ENCODE measurements around the gene MCUB.
"Not testable (repeated sequence)": the region's sequence is repeated elsewhere in the genome, so short reads cannot be mapped to it uniquely, and the experiment has no call there.

Gene MCUB

GRCh38 chr4:109574443-109574850 is 14.4 kb downstream of the MCUB start:
- H3K4me3 ChIP-seq (ENCODE audit: low read depth in 1 of 2, low read length in 1 of 2), result no peak overlapping the region
- no peaks in the 10 kb centered on the region for H3K4me1 ChIP-seq (ENCODE audit: control insufficient read depth in 1 of 2, insufficient read depth in 1 of 2, low read depth in 1 of 2, low read length in 1 of 2)
- TF ChIP-seq CTCF (IDR thresholded peaks at IDR 0.05), result no peak
- H3K36me3 ChIP-seq, result no peaks in the 10 kb centered on the region
- no peaks in the 10 kb centered on the region for H3K27me3 ChIP-seq
- no peak overlapping the region for H3K27ac ChIP-seq
- H3K9me3 ChIP-seq, result no peaks in the 10 kb centered on the region

- no peak for TF ChIP-seq CTCF (IDR thresholded peaks at IDR 0.05)
- Histone ChIP-seq H3K27ac (no peak overlapping the region), H3K4me1 (ENCODE audit: control insufficient read depth in 1 of 2, insufficient read depth in 1 of 2, low read depth in 1 of 2, low read length in 1 of 2) (no peaks in the 10 kb centered on the region), H3K9me3 (no peaks in the 10 kb centered on the region), H3K27me3 (no peaks in the 10 kb centered on the region), H3K4me3 (ENCODE audit: low read depth in 1 of 2, low read length in 1 of 2) (no peak overlapping the region), H3K36me3 (no peaks in the 10 kb centered on the region)
Observed at GRCh38 chr4:109574931-109575804, 15.1 kb downstream of the MCUB start.

- Histone ChIP-seq H3K27ac (no peak overlapping the region), H3K27me3 (no peaks in the 10 kb centered on the region), H3K36me3 (no peaks in the 10 kb centered on the region), H3K9me3 (no peaks in the 10 kb centered on the region), H3K4me1 (ENCODE audit: control insufficient read depth in 1 of 2, insufficient read depth in 1 of 2, low read depth in 1 of 2, low read length in 1 of 2) (no peaks in the 10 kb centered on the region), H3K4me3 (ENCODE audit: low read depth in 1 of 2, low read length in 1 of 2) (no peak overlapping the region)
- TF ChIP-seq CTCF (IDR thresholded peaks at IDR 0.05), result no peak
Observed at GRCh38 chr4:109576462-109576861, 16.4 kb downstream of the MCUB start.

GRCh38 chr4:109578846-109579245 is 18.8 kb downstream of the MCUB start:
- Histone ChIP-seq H3K4me1 (ENCODE audit: control insufficient read depth in 1 of 2, insufficient read depth in 1 of 2, low read depth in 1 of 2, low read length in 1 of 2) (no peaks in the 10 kb centered on the region), H3K4me3 (ENCODE audit: low read depth in 1 of 2, low read length in 1 of 2) (no peak overlapping the region), H3K27ac (no peak overlapping the region), H3K36me3 (no peaks in the 10 kb centered on the region), H3K9me3 (no peaks in the 10 kb centered on the region), H3K27me3 (no peaks in the 10 kb centered on the region)
- no peak for TF ChIP-seq CTCF (IDR thresholded peaks at IDR 0.05)

- not testable (repeated sequence) for H3K27me3 ChIP-seq; H3K9me3 ChIP-seq; H3K4me3 ChIP-seq (ENCODE audit: low read depth in 1 of 2, low read length in 1 of 2); H3K4me1 ChIP-seq (ENCODE audit: control insufficient read depth in 1 of 2, insufficient read depth in 1 of 2, low read depth in 1 of 2, low read length in 1 of 2); H3K27ac ChIP-seq; H3K36me3 ChIP-seq
Observed at GRCh38 chr4:109579997-109580396, 20.0 kb downstream of the MCUB start.

GRCh38 chr4:109588176-109588575 is 28.1 kb downstream of the MCUB start:
- Histone ChIP-seq H3K27me3 (no peaks in the 10 kb centered on the region), H3K27ac (no peak overlapping the region), H3K36me3 (no peaks in the 10 kb centered on the region), H3K9me3 (no peaks in the 10 kb centered on the region), H3K4me1 (ENCODE audit: control insufficient read depth in 1 of 2, insufficient read depth in 1 of 2, low read depth in 1 of 2, low read length in 1 of 2) (no peaks in the 10 kb centered on the region), H3K4me3 (ENCODE audit: low read depth in 1 of 2, low read length in 1 of 2) (no peak overlapping the region)
- no peak for TF ChIP-seq CTCF (IDR thresholded peaks at IDR 0.05)
